Gastroesophageal sphincter (tissue), 4 donors: ENCODE results near the gene STK11IP. TPM values are rescaled to one million over a fixed set of nuclear protein-coding genes. Genes with fewer than 3 reads are reported as not detected.

ENCODE experiments used
- ATAC-seq: fragments of 150-250 bp; one replicate; pipeline ENCODE4 v1.9.1; 2016; ENCODE audit warnings: mild to moderate bottlenecking, moderate library complexity
- H3K27ac ChIP-seq, 4 donors: fragments of 200-600 bp; sonication (generic) in 3 of 4; 1 replicate in 3 of 4; 2 replicates in 1 of 4; pipeline ENCODE4 v1.5.1; 2016 to 2019
- H3K27me3 ChIP-seq: fragments of 200-600 bp; sonication (generic); one replicate; pipeline ENCODE4 v1.5.1; 2019
- H3K36me3 ChIP-seq, 2 donors: fragments of 200-600 bp; sonication (generic); one replicate each; pipeline ENCODE4 v1.5.1; 2019; ENCODE audit warnings: control low read depth in 1 of 2
- H3K4me1 ChIP-seq, 3 donors: fragments of 200-600 bp; sonication (generic); 1 replicate in 2 of 3; 2 replicates in 1 of 3; pipeline ENCODE4 v1.5.1; 2016 to 2019; ENCODE audit warnings: control low read depth in 2 of 3
- H3K4me3 ChIP-seq, 2 donors: fragments of 200-600 bp; sonication (generic); one replicate each; pipeline ENCODE4 v1.5.1; 2019; ENCODE audit warnings: mild to moderate bottlenecking in 1 of 2, moderate library complexity in 1 of 2
- H3K9me3 ChIP-seq, 3 donors: fragments of 200-600 bp; sonication (generic); one replicate each; pipeline ENCODE4 v1.5.1; 2017 to 2019; ENCODE audit warnings: control low read depth in 2 of 3
- EP300 ChIP-seq: sonication (generic); formaldehyde crosslinking; IDR thresholded peaks from one replicate; pipeline ENCODE4 v1.6.1; 2017; ENCODE audit warnings: antibody characterized with exemption, mild to moderate bottlenecking
- POLR2A ChIP-seq, 2 donors: fragments of 450-650 bp; IDR thresholded peaks; one replicate each; pipeline ENCODE4 v1.6.1; 2017; ENCODE audit warnings: antibody characterized with exemption in 2 of 2, mild to moderate bottlenecking in 2 of 2, moderate library complexity in 1 of 2
- POLR2AphosphoS5 ChIP-seq: sonication (generic); formaldehyde crosslinking; IDR thresholded peaks from one replicate; pipeline ENCODE4 v1.6.1; 2017; ENCODE audit warnings: antibody characterized with exemption
- WGBS, 2 donors: methylation state at CpG; one replicate each; pipeline ENCODE4 v1.1.5; 2018; ENCODE audit warnings: low coverage in 1 of 2; 5-methylcytosine and 5-hydroxymethylcytosine counted together
- total RNA-seq, 4 donors: library from RNA; depleted of rRNA; stranded (reverse); fragments of >200 nt; gene quantifications; one replicate each; pipeline ENCODE4 v1.1.0, GENCODE V29; 2016
- TF ChIP-seq, protein P1 (sequence below), 4 experiments: fragments of 200-600 bp in 2 of 4; fragments of 450-650 bp in 2 of 4; sonication (generic) in 1 of 4; IDR thresholded peaks; one replicate each; pipeline ENCODE4 v1.5.1; 2017 to 2019; ENCODE audit warnings: antibody characterized with exemption in 4 of 4, mild to moderate bottlenecking in 2 of 4, moderate library complexity in 2 of 4

STK11IP gene
- total RNA-seq, 4 donors from 2014 or later, result 7.0 to 19.2 (median 14.7) TPM

DNA sequence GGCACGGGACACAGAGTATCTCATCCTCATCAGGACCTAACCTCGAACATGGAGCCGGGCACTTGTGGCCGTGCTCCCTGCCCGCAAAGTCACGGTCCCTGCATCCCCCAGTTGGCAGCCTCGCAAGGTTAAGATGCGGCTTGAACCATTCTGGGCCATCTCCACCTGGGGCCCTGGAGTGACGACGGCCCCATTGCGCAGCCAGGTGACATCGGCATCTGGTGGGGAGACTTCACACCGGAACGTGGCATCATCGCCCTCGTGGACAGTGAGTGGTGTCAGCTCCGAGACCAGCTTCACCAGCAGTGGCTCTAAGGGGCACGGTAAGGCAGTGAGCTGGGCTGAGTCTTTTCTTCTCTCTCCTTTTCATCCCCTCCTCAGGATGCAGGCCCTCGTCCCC is 41.2 kb upstream of the STK11IP start:
- no peak overlapping the region for H3K4me3 ChIP-seq
- 80% methylated on average over 1 to 5 of the region's 19 CpGs for whole genome bisulfite sequencing, 2 donors
- peaks cover 0 to 51% of the 10 kb centered on the region in 2 donors for H3K36me3 ChIP-seq
- H3K27me3 ChIP-seq, result peaks cover 8% of the 10 kb centered on the region
- no peak for ATAC-seq
- peaks cover 0 to 39% (median 15%) of the 10 kb centered on the region in 3 donors for H3K4me1 ChIP-seq
- no peak overlapping the region for H3K27ac ChIP-seq
- no peak for TF ChIP-seq POLR2AphosphoS5
- no peak for TF ChIP-seq POLR2A (IDR thresholded peaks at IDR 0.05)
- no peak for TF ChIP-seq EP300
- TF ChIP-seq, protein P1, sequence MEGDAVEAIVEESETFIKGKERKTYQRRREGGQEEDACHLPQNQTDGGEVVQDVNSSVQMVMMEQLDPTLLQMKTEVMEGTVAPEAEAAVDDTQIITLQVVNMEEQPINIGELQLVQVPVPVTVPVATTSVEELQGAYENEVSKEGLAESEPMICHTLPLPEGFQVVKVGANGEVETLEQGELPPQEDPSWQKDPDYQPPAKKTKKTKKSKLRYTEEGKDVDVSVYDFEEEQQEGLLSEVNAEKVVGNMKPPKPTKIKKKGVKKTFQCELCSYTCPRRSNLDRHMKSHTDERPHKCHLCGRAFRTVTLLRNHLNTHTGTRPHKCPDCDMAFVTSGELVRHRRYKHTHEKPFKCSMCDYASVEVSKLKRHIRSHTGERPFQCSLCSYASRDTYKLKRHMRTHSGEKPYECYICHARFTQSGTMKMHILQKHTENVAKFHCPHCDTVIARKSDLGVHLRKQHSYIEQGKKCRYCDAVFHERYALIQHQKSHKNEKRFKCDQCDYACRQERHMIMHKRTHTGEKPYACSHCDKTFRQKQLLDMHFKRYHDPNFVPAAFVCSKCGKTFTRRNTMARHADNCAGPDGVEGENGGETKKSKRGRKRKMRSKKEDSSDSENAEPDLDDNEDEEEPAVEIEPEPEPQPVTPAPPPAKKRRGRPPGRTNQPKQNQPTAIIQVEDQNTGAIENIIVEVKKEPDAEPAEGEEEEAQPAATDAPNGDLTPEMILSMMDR (IDR thresholded peaks at IDR 0.05), result no peak
- no peaks in the 10 kb centered on the region for H3K9me3 ChIP-seq

DNA sequence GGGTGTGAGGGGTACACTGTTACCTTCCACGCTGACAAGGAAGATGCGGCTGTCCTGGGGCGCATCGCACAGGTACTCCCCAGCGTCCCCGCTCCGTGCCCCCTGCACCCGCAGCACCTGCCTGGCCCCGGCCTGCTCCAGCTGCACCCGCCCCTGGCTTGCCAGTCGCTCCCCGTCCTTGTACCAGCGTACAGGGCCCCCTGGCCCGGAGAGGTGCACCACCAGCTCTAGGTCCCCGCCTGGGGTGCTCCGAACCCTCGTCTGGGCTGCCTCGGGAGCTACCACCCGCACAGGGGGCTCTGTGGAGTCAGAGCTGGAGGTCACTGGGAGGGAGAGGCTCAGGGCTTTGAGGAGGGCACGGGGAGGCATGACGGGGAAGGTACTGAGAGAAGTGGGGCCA is 40.3 kb upstream of the STK11IP start:
- Histone ChIP-seq H3K27ac (no peak overlapping the region), H3K4me1 (peaks cover 0 to 31% (median 10%) of the 10 kb centered on the region in 3 donors), H3K27me3 (peaks cover 8% of the 10 kb centered on the region), H3K4me3 (no peak overlapping the region), H3K9me3 (no peaks in the 10 kb centered on the region), H3K36me3 (peaks cover 0 to 60% of the 10 kb centered on the region in 2 donors)
- TF ChIP-seq POLR2AphosphoS5 (no peak), POLR2A (IDR thresholded peaks at IDR 0.05) (no peak), EP300 (no peak)
- TF ChIP-seq, protein P1 (IDR thresholded peaks at IDR 0.05), result no peak
- no CpG with 5 or more reads among the region's 21 CpGs for WGBS, 2 donors
- no peak for ATAC-seq

DNA sequence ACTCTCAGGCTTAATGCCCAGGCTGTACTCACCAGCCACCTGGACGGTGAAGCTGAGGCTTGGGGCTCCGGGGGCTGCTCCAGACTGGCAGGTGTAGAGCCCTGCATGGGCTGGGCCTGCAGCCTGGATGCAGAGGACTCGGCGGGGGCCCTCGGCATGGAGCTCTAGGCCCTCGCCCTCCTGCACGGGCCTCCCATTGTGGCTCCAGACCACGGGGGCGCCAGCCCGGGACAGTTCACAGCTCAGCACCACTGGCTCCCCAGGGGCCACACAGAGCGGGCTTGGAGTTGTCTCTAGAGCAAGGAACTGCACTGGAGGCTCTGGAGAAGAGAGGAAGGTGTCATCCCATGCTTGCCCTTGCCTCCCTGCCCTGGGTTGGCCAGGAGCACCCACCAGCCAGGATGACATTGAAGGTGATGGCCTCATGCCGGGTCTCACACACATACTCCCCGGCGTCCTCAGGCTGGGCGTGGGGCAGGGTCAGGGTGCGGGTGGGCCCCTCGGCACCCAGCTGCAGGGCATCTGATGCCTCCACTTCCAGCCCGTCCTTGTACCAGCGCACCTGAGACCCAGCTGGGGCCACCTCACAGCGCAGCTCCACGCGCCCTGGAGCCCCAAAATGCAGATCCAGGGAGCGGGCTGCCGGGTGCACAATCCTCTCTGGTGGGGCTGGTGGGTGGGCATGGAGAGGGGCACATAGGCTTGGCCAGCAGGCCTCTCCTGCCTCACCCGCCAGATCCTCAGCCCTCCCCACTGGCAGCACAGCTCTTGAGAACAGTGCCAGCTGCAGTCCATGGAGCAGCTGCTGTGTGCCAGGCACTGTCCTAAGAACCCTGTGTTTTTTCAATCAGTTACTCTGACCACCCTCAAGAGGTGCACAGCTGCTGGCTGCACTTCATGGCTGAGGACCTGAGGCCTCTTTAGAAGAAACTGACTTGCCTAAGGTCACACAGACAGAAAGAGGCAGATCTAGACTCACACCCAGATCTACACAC is 39.6 kb upstream of the STK11IP start:
- Histone ChIP-seq H3K4me1 (peaks cover 0 to 26% (median 6%) of the 10 kb centered on the region in 3 donors), H3K27me3 (peaks cover 8% of the 10 kb centered on the region), H3K27ac (no peak overlapping the region), H3K36me3 (peaks cover 0 to 68% of the 10 kb centered on the region in 2 donors), H3K4me3 (no peak overlapping the region), H3K9me3 (no peaks in the 10 kb centered on the region)
- TF ChIP-seq POLR2AphosphoS5 (no peak), EP300 (no peak), POLR2A (IDR thresholded peaks at IDR 0.05) (no peak)
- TF ChIP-seq, protein P1 (IDR thresholded peaks at IDR 0.05), result no peak
- ATAC-seq, result no peak
- WGBS, 2 donors, result 80% methylated on average over 1 of the region's 25 CpGs; no CpG with 5 or more reads in 1 of the 2 donors

DNA sequence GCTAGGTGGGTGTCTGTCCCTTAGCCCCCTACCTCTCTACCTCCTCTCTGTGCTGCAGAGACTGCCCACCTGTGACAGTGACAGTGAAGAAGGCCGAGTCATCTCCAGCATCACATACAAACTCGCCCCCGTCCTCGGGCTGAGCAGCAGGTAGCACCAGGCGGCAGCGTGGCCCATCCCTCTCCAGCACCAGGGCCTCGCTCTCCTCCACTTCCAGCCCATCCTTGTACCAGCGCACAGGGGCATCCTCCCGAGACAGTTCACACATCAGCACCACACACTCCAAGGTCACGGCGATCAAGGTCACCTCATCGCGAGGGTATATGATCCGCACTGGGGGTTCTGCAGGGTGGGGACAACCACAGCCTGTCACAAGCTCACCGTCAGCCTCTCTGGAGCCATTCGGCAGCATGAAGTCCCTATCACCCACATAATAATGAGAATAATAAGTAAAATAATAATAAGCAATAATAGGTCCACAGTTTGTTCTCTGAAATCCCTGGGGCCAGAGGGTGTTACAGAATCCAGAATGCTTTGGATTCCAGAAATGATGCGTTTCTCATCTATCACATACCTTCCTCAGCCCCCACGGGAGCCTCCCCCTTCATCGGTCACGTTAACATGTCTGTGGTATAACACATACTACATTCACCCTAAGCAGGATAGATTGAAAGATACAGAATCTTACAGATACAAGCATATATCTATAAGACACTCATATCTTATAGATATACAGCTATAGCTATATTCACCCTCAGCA is 38.3 kb upstream of the STK11IP start:
- Histone ChIP-seq H3K36me3 (peaks cover 0 to 80% of the 10 kb centered on the region in 2 donors), H3K27ac (no peak overlapping the region), H3K4me1 (peaks cover 0 to 19% (median 3%) of the 10 kb centered on the region in 3 donors), H3K9me3 (no peaks in the 10 kb centered on the region), H3K27me3 (no peaks in the 10 kb centered on the region), H3K4me3 (no peak overlapping the region)
- no peak for TF ChIP-seq POLR2AphosphoS5
- no peak for TF ChIP-seq EP300
- TF ChIP-seq, protein P1 (IDR thresholded peaks at IDR 0.05), result no peak
- TF ChIP-seq POLR2A (IDR thresholded peaks at IDR 0.05), result no peak
- ATAC-seq, result no peak
- WGBS, 2 donors, result 50 to 77% methylated on average over 4 to 10 of the region's 20 CpGs
